GM18873 (cell line): Measurements from ENCODE around the gene SYNPR.

Experiments
- ATAC-seq: cut with Tn5 transposase; IDR thresholded peaks from one replicate; pipeline ENCODE4 v1.9.1; 2021; ENCODE audit warnings: mild to moderate bottlenecking, moderate library complexity, moderate number of reproducible peaks; ENCODE audit not compliant: unreplicated experiment, low FRiP score

SYNPR gene

GRCh38 chr3:63370094-63370493, 92.0 kb downstream of the SYNPR start:
- no peak for ATAC-seq

DNA sequence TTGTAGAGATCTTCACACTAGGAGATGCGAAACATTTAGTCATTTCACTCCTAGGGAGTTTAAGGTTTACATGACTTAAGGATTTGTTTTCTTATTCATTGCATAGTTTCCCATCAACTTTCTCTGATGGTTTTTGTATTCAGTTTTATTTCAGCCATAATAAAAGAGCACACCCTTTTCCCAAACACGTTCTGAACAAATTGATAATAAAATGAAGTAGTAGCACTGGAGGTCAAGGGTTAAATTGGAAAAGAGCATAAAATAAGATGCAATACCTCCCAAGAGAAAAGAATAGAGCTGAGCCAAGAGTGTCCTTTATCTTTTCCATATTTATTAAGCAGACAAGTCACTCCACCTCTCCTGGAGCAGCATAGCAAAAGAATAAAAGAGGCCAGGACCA, 104.9 kb downstream of the SYNPR start:
- no peak for ATAC-seq

DNA sequence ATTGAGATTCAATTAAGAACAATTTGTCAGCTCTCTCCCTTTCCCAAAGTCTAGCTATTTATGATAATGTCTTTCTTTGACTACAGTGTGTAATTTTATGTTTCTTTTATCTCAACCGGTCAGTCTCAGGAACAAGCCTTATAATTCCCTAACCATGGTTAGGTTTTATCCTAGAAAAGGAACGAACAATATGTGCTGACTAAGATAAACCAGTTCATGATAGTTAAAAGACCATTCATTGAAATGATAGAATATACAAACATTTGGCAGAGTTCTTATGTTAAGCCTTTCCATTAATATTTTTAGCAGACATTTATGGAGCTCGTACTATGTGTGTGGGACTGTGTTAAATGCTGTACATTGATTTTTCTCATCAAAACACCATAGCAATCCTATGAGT, 106.3 kb downstream of the SYNPR start:
- no peak for ATAC-seq

GRCh38 chr3:63385629-63386028, 107.5 kb downstream of the SYNPR start:
- ATAC-seq = no peak

GRCh38 chr3:63386568-63386967, 108.5 kb downstream of the SYNPR start:
- no peak for ATAC-seq

GRCh38 chr3:63387568-63387967, 109.5 kb downstream of the SYNPR start:
- no peak for ATAC-seq

DNA sequence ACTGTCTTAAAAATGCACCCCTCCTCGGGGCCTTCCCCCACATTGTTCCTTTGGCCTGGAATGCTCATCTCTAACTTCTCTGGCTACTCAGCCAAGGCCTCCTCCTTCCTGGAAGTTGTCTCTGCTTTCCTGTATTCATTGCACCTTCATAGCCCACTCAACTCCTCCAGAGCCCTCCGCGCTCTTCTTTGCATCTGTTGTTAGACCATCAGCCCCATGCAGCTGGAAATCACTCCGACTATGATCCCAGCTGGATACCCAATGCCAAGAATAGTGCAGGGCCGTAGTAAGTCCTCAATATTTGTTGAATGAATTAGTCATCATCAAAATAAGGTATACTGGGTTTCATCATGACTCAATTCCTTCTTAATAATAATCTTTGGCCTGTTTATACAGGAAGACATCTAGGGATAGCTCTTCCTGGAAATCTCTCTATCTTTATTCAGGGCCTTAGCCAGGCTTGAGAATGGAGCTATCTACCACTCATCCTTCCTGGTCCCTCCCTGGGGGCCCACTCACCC, 112.7 kb downstream of the SYNPR start:
- ATAC-seq = no peak

DNA sequence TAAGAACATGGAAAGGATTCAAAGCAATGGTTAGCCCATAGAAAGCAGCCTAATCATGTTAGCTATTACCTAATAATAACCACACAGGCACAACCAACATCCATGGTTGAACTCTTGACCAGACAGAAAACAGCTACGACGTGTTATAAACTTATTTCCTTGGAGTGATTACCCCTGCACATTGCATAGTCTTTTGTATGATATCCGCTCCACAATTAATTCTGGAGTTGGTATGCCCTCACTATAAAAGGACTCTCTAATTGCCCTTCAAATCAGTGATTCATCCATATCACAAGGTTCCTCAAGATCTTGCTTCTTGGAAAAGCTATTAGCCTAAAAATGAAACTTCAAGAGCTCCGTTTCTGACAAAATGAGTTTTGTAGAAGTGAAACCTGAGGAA, 117.9 kb downstream of the SYNPR start:
- ATAC-seq = no peak

DNA sequence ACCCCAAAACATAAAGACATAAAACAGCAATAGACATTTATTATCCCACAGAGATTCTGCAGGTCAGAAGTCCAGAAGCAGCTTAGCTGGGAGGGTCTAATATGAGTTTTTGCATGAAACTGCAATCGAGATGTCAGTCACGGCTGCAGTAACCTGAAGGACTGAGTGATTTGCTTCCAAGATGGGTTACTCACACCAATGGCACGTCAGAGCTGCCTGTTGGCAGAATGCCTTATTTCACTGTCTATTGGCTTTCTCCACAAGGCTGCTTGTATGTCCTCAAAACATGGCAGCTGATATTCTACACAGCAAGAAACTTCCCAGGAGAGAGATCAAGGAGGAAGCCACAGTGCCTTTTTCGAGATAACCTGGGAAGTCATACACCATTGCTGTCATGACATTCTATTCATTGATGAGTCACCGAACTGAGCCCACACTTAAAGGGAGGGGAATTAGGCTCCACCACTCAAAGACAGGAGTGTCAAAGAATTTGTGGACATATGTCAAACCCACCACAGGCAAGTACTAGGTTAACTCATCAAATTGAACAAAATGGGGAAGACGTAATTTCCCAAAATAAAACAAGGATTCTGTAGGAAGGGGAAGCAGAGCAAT, 122.2 kb downstream of the SYNPR start:
- no peak for ATAC-seq

DNA sequence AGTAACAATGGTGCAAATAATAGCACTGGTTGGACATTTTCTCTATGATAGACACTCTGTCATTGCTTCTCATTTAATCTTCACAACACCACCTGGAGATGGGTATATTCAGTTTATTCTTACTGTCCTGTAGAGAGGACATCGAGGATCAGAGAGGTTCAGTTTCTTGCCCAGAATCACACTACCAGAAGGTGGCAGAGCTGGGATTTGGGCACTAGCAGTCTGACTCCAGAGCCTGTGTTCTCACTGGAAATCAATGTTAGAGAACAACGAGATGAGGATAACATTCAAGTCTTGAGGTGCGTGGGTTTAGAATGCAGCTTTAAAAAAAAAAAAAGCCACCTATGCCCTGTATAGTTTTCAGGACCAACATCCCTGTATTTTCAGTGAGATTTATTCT, 127.8 kb downstream of the SYNPR start:
- no peak for ATAC-seq

DNA sequence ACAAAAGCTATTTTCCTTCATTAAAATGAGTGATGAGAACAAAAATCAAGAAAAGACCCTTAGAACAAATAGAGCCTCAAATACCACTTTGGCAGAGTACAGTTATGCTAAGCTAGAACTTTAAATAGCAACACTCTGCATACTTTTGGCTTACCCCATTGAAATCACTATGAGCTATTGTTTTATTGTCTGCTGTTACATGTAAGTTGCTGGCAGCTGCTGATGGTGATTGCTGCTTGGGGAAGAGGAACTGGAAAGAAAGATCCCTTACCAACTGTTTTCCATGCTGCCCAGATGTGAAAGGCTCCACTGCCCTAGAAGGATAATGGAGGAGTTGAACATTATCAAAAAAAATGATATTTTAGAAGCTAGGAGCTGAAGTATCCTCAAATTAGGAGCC, 135.4 kb downstream of the SYNPR start:
- ATAC-seq = no peak

- ATAC-seq = no peak
Measured at GRCh38 chr3:63414607-63415006, 136.5 kb downstream of the SYNPR start.

- ATAC-seq = no peak
Measured at GRCh38 chr3:63429905-63430304, 151.8 kb downstream of the SYNPR start.

GRCh38 chr3:63430875-63431274, 152.8 kb downstream of the SYNPR start:
- ATAC-seq = no peak

GRCh38 chr3:63437858-63438257, 159.8 kb downstream of the SYNPR start:
- no peak for ATAC-seq

DNA sequence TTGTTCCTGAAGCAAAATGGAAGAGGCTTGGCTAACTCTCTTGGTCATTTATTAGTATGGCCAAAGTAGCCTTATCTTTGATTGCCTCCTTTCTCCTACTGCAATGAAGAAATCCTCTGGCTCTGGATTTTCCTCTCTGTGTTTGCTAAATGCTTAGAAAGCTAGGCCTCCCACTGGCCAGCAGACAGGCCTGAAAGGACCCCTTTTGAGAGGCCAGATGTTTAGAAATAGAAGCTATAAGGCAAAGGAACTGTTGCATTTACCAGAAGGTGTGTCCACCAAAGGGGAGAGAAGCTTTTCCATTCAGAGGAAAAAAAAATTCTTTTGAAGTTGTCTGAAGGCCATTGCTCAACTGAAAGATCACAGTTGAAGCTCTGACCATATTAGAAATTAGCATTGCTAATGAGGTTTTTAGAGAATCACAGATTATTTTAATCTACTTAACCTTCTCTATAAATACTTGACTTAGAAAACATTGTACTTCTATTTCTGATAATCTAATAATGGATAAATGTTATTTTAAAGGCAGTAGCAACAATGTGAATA, 160.8 kb downstream of the SYNPR start:
- no peak for ATAC-seq

DNA sequence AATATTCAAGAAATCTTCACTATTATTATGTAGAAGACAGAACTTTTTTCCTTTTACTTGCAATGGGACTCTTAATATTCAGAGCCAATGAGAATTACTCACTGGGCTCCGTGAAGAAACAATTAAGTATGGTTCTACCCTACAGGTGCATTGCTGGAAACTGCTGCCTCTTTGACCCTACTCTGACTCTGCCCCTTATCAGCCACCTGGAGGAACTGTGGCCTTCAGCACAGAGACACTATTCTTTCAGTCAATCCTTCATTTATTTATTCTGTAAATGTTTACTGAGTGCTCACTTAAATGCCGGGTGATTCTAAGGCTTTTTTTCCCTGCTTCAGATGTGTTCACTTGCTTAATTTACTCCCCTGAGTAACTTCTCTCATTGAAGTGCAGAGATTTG, 163.2 kb downstream of the SYNPR start:
- ATAC-seq = no peak

DNA sequence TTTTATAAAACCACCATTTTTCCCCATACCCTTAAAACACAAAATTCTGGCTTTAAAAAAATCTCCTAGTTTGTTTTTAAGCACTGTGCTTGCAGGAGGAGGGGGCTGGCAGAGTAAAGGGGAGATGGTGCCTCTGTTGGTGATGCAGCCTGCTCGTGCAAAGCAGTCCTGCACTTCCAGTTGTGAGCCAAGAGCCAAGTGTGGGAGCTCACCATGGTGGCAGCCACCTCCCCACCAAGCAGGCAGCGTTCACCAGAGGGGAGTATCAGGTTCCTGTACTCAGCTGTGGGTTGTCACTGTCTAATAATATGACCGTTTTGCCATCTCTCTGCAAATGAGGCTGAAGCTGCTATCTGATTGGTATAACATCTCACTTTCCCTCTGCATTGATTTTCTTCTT, 164.8 kb downstream of the SYNPR start:
- no peak for ATAC-seq

DNA sequence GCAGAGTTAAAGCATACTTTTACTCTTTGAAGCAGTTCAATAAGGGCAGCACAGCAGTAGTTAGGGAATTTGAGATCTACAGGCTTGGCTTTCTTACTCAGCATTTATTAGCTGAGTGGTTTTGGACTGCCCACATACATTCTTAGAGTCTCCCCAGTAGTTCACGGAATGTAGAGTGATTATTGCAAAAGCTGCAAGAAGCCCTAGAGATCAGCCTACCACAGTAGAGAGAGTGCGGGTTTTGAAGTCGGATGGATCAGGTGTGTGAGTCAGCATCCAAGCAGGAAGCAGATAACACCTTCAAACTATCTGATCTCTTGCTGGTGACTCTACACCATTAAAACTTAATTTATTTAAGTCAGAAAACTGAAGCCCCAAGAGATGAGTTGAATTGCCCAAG, 171.9 kb downstream of the SYNPR start:
- no peak for ATAC-seq

DNA sequence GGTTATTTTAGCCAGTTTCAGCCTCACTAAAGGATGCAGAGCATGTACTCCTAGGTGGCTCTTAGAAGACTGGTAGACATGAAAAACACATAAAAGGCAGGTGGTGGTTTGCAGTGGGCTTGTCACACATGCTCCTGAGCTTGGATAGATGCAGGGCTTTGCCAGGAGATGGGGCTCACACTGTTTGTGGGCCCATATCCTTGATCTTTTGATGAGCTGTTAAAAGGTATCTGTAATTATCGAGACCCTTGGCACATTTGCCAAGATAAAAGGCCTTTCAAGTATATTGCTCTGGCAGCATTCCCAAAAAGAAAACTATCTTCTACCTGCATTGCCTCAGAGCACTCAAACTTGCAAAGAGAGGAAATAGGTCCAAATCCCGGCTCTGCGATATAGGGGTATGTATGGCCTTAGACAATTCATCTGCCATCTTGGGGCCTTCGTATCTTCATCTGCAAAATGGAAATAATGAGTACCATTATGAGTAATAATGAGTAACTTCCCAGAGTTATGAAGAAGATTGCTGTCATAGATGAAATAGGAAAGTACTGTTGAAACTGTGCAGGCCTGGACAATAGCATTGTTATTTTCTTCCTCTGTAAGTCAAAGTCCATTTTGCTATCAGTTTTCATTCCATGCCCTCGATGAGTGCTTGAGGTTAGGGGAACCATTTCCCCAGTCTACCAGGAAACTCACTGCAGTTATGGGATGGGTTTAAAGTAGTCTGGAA, 172.7 kb downstream of the SYNPR start:
- no peak for ATAC-seq

DNA sequence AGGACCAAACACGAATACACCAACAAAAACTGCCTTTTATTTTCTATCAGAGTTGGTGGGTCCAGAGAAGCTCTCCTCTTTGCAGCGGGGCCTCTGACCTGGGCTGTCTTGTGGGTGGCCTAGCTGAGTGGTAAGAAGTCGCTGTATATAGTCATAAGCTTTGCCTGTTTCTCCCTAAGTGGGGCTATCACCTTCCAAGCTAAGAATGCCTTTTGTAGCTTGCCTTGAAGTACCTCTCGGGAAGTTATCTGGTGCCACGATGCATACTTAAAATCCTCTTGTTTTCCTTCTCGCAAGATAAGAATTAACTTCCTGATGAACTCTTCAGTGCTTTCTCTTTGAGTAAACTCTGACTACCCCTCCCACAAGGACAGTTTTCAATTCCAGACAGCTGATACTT, 178.8 kb downstream of the SYNPR start:
- ATAC-seq = no peak

GRCh38 chr3:63458405-63458804, 180.3 kb downstream of the SYNPR start:
- no peak for ATAC-seq
